Stimulated activated naive B cell treated with anti-CD40 and anti-IgM and Interleukin-4, amounts not matched to agents 10 μg/mL and 1 μg/mL and 100 μg/mL, for 72 hours (primary cell): ENCODE results near the gene EGR2.
"Not testable (repeated sequence)": the region's sequence is repeated elsewhere in the genome, so short reads cannot be mapped to it uniquely, and the experiment has no call there.

Source experiments
- ATAC-seq, 2 donors: fragments of 150-1000 bp; cut with Tn5 transposase; replicated peaks; 2 replicates each; pipeline ENCODE4 v1.10.0; 2021; ENCODE audit warnings: moderate library complexity in 1 of 2
- DNase-seq: peaks from one replicate; pipeline ENCODE4 v3.0.0; 2021
- H3K27ac Mint-ChIP-seq: one replicate; pipeline ENCODE4 v1.8.0; 2022; ENCODE audit warnings: mild to moderate bottlenecking, mixed read lengths
- H3K27me3 Mint-ChIP-seq, 2 donors: one replicate each; pipeline ENCODE4 v1.8.0; 2022; ENCODE audit warnings: mixed read lengths in 2 of 2
- H3K36me3 Mint-ChIP-seq, 2 donors: one replicate each; pipeline ENCODE4 v1.8.0; 2022; ENCODE audit warnings: mixed read lengths in 2 of 2, mild to moderate bottlenecking in 1 of 2
- H3K4me1 Mint-ChIP-seq, 2 donors: one replicate each; pipeline ENCODE4 v1.8.0; 2022; ENCODE audit warnings: mixed read lengths in 2 of 2, mild to moderate bottlenecking in 1 of 2
- H3K4me3 Mint-ChIP-seq, 2 donors: one replicate each; pipeline ENCODE4 v1.8.0; 2022; ENCODE audit warnings: mild to moderate bottlenecking in 2 of 2, mixed read lengths in 2 of 2, moderate library complexity in 1 of 2
- H3K9me3 Mint-ChIP-seq, 2 donors: one replicate each; pipeline ENCODE4 v1.8.0; 2022; ENCODE audit warnings: mixed read lengths in 2 of 2, mild to moderate bottlenecking in 1 of 2

Gene EGR2

DNA sequence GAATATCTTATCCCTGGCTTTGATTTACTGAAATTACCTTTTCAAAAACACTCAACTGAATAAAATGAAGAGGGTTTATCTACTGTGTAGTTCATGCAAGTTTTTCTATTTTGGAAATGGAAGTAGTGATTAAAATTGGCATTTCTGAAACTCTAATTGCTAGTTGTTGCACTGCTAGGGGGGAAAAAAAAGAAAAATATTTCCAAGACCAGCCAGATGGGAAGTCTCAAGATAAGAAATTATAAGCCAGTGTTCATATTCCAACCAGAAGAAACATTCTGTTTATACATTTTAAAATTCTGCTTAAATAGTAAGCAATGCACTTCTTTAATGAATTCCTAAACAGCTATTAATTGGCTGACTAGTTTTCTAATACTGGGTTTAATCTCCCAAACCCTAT is 21.1 kb downstream of the EGR2 start:
- no peak overlapping the region for H3K4me3 Mint-ChIP-seq
- H3K4me1 Mint-ChIP-seq = no peaks in the 10 kb centered on the region
- ATAC-seq = no peak

GRCh38 chr10:62794306-62794705 is 21.9 kb downstream of the EGR2 start:
- H3K4me3 Mint-ChIP-seq = no peak overlapping the region
- ATAC-seq = no peak
- no peak overlapping the region for H3K27ac Mint-ChIP-seq
- no peaks in the 10 kb centered on the region for H3K9me3 Mint-ChIP-seq
- no peaks in the 10 kb centered on the region for H3K36me3 Mint-ChIP-seq
- DNase-seq = no peak
- H3K27me3 Mint-ChIP-seq = peaks cover 13 to 15% of the 10 kb centered on the region in 2 donors
- peaks cover 0 to 4% of the 10 kb centered on the region in 2 donors for H3K4me1 Mint-ChIP-seq

More for the DNA sequence above, 21.1 kb downstream of the EGR2 start:
- DNase-seq = no peak
- no peaks in the 10 kb centered on the region for H3K36me3 Mint-ChIP-seq
- H3K9me3 Mint-ChIP-seq = no peaks in the 10 kb centered on the region
- no peak overlapping the region for H3K27ac Mint-ChIP-seq
- peaks cover 13 to 15% of the 10 kb centered on the region in 2 donors for H3K27me3 Mint-ChIP-seq

- Mint-ChIP-seq H3K9me3 (no peaks in the 10 kb centered on the region), H3K27ac (no peak overlapping the region), H3K4me3 (no peak overlapping the region), H3K36me3 (no peaks in the 10 kb centered on the region), H3K4me1 (peaks cover 0 to 4% of the 10 kb centered on the region in 2 donors), H3K27me3 (peaks cover 6 to 9% of the 10 kb centered on the region in 2 donors)
- no peak for ATAC-seq
- DNase-seq = no peak
These were observed 23.9 kb downstream of the EGR2 start for GRCh38 chr10:62792261-62792660.

DNA sequence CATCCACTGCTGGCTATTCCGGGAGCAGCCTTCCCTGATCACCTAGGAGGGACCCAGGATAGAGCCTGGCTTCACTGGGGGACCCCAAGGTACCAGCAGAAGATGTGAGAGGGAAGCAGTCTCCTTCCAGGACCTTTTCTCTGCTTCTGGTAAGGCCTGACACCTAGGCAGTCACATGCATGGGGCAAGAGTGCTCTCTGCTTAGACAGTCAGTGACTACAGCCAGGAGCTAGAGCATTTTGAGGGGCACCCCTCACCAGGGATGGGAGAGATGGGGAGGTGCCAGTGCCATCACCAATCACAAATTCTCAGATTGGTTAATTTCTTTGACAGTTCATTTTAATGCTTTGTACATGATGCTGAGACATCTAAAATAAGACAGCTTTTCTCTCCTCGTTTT is 25.6 kb downstream of the EGR2 start:
- no peaks in the 10 kb centered on the region for H3K36me3 Mint-ChIP-seq
- no peak for DNase-seq
- H3K27me3 Mint-ChIP-seq = no peaks in the 10 kb centered on the region
- no peak for ATAC-seq
- H3K27ac Mint-ChIP-seq = no peak overlapping the region
- H3K4me1 Mint-ChIP-seq = peaks cover 0 to 5% of the 10 kb centered on the region in 2 donors
- H3K4me3 Mint-ChIP-seq = no peak overlapping the region
- peaks cover 0 to 2% of the 10 kb centered on the region in 2 donors for H3K9me3 Mint-ChIP-seq

- peaks cover 3 to 4% of the 10 kb centered on the region in 2 donors for H3K36me3 Mint-ChIP-seq
- peaks cover 0 to 5% of the 10 kb centered on the region in 2 donors for H3K4me1 Mint-ChIP-seq
- no peak overlapping the region for H3K4me3 Mint-ChIP-seq
- no peaks in the 10 kb centered on the region for H3K27me3 Mint-ChIP-seq
- DNase-seq (no peak), ATAC-seq (no peak)
- H3K27ac Mint-ChIP-seq = peak overlapping the region; percentile 47
- H3K9me3 Mint-ChIP-seq = peaks cover 4 to 5% of the 10 kb centered on the region in 2 donors
These were observed 26.1 kb downstream of the EGR2 start for GRCh38 chr10:62790019-62790555.

- H3K36me3 Mint-ChIP-seq = peaks cover 12 to 13% of the 10 kb centered on the region in 2 donors
- no peak for ATAC-seq
- H3K4me1 Mint-ChIP-seq = peaks cover 0 to 5% of the 10 kb centered on the region in 2 donors
- H3K4me3 Mint-ChIP-seq = no peak overlapping the region
- no peak overlapping the region for H3K27ac Mint-ChIP-seq
- no peaks in the 10 kb centered on the region for H3K27me3 Mint-ChIP-seq
- DNase-seq = no peak
- peaks cover 13% of the 10 kb centered on the region in 2 donors for H3K9me3 Mint-ChIP-seq
These were observed 27.2 kb downstream of the EGR2 start for GRCh38 chr10:62788861-62789467.

DNA sequence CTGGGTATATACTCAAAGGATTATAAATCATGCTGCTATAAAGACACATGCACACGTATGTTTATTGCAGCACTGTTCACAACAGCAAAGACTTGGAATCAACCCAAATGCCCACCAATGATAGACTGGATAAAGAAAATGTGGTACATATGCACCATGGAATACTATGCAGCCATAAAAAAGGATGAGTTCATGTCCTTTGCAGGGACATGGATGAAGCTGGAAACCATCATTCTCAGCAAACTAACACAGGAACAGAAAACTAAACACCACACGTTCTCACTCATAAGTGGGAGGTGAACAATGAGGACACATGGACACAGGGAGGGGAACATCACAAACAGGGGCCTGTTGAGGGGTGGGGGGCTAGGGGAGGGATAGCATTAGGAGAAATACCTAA is 27.9 kb downstream of the EGR2 start:
- DNase-seq, H3K27ac Mint-ChIP-seq, H3K4me1 Mint-ChIP-seq, H3K4me3 Mint-ChIP-seq, H3K27me3 Mint-ChIP-seq, ATAC-seq: not testable (repeated sequence)
- Mint-ChIP-seq H3K9me3 (peaks cover 15 to 19% of the 10 kb centered on the region in 2 donors), H3K36me3 (peaks cover 17 to 19% of the 10 kb centered on the region in 2 donors)

DNA sequence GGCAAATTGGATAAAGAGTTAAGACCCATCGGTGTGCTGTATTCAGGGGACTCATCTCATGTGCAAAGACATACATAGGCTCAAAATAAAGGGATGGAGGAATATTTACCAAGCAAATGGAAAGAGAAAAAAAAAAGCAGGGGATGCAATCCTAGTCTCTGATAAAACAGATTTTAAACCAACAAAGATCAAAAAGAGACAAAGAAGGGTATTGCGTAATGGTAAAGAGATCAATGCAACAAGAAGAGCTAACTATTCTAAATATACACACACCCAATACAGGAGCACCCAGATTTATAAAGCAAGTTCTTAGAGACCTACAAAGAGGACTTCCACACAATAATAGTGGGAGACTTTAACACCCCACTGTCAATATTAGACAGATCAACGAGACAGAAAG is 31.6 kb downstream of the EGR2 start:
- not testable (repeated sequence) for DNase-seq, ATAC-seq, H3K27ac Mint-ChIP-seq, H3K4me3 Mint-ChIP-seq, H3K27me3 Mint-ChIP-seq
- Mint-ChIP-seq H3K9me3 (peaks cover 17 to 19% of the 10 kb centered on the region in 2 donors), H3K4me1 (peaks cover 21 to 30% of the 10 kb centered on the region in 2 donors), H3K36me3 (peaks cover 17 to 23% of the 10 kb centered on the region in 2 donors)

DNA sequence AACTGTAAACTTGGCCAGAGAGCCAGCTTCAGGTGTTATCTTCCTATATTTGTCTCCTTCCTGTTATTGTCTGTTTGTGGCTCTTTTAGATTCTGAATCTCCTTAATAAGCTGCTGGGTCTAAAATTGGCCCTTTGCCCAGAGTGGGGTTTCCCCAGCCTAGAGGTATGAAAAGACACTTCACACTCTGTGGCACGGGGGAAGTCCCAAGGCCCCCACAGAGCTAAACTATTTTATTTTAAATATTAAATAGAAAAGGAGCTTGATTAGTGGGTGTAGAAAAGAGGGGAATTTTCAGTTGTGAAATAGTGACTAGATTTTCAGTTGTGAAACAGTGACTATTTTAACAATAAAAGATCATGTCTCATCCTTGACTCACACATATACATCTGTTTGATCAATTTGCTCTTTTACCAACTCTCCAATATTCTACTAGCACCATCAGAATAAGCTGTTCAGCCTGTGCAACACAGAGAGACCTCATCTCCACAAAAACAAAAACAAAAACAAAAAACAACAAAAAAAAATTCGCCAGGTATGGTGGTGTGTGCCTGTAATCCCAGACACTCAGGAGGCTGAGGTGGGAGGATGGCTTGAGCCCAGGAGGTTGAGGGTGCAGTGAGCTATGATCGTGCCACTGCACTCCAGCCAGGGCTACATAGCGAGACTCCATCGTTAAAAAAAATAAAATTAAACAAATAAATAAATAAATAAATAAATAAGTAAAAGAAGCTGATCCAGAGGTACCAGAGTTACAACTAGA is 36.5 kb downstream of the EGR2 start:
- Mint-ChIP-seq H3K27ac (peak overlapping the region; percentile 76), H3K4me3 (peak overlapping the region; percentile 0 to 26), H3K9me3 (peaks cover 8 to 12% of the 10 kb centered on the region in 2 donors), H3K27me3 (no peaks in the 10 kb centered on the region), H3K36me3 (peaks cover 9 to 15% of the 10 kb centered on the region in 2 donors), H3K4me1 (peaks cover 38 to 71% of the 10 kb centered on the region in 2 donors)
- DNase-seq (peak; percentile 84), ATAC-seq (peak; percentile 95 to 96)

DNA sequence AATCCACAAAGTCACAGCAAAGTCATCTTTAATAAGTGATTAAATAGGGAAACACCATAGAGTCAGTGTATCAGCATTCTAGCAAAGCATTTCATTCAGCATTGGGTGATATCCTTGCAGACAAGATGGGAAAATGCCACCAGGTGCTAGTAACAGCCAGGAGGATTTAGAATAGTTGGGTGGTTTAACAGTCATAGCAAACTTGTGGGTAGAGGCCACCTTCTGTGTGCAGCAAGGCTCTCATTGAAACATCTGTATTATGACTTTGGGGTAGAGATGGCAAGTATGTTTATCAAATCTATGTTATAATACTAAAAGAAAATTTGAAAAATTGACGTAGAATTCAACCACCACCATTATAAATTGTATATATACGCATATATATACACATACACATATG is 38.0 kb downstream of the EGR2 start:
- no peak for DNase-seq
- peak; percentile 53 to 62 for ATAC-seq
- H3K9me3 Mint-ChIP-seq = peaks cover 2 to 4% of the 10 kb centered on the region in 2 donors
- no peaks in the 10 kb centered on the region for H3K27me3 Mint-ChIP-seq
- no peak overlapping the region for H3K27ac Mint-ChIP-seq
- no peak overlapping the region for H3K4me3 Mint-ChIP-seq
- H3K36me3 Mint-ChIP-seq = peaks cover 0 to 8% of the 10 kb centered on the region in 2 donors
- H3K4me1 Mint-ChIP-seq = peaks cover 39 to 78% of the 10 kb centered on the region in 2 donors

GRCh38 chr10:62772186-62772974 is 43.8 kb downstream of the EGR2 start:
- ATAC-seq = peak; percentile 49 to 60
- DNase-seq = no peak
- Mint-ChIP-seq H3K36me3 (peaks cover 0 to 5% of the 10 kb centered on the region in 2 donors), H3K4me3 (peak overlapping the region; percentile 14 to 38), H3K27me3 (no peaks in the 10 kb centered on the region), H3K4me1 (peaks cover 30 to 76% of the 10 kb centered on the region in 2 donors), H3K27ac (peak overlapping the region; percentile 71), H3K9me3 (peaks cover 0 to 10% of the 10 kb centered on the region in 2 donors)

DNA sequence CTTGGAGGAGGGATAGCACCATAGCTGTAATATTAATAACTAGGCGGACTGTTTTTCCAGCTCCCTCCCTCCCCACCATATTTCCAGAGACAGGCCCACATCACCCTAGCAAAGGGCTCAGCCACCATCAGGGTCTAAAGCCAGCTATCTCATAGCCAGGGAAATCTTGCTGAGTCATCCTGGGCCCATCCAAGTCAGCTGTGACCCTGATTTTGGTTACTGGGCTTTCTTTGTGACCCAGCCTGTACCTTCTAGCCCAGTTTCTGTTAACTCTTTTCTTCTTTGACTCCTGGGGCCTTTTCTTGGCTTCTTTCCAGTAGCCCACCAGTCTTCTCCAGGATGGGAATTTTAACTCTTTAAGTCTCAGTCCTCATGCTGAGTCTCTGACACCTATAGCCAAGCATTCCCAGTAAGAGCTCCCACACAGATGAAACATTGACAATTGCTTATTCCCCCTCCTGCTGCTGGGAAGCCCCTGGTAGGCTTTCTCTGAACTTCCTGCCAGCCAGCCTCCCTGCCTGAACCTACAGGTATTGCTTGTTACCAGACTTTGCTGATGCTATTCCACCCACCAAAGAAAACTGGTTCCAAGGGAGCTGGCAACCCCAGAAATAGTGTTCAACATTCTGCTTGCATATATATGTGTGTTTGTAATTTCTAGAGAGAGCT is 46.5 kb downstream of the EGR2 start:
- ATAC-seq (peak in 1 of 2 donors; percentile 64), DNase-seq (no peak)
- Mint-ChIP-seq H3K27me3 (no peaks in the 10 kb centered on the region), H3K9me3 (peaks cover 0 to 10% of the 10 kb centered on the region in 2 donors), H3K4me3 (no peak overlapping the region), H3K4me1 (peaks cover 25 to 60% of the 10 kb centered on the region in 2 donors), H3K36me3 (peaks cover 0 to 5% of the 10 kb centered on the region in 2 donors), H3K27ac (peak overlapping the region; percentile 83)

DNA sequence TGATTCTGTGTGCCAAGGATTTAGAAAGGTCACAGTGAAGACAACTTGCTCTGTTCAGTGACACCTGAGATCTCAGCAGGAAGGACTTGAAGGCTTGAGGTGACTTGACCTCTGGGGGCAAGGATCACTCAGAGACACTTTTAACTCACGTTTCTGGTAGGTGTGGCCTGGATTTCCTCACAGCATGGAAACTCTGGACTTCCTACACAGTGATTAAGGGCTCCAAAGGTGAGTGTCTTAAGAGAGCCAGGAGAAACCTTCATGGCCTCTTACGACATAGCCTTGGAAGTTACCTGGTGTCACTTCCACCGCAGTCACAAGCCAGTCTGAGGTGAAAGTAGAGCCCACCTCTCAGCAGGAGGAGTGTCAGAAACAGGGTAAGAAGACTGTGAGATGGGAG is 49.8 kb downstream of the EGR2 start:
- Mint-ChIP-seq H3K27me3 (no peaks in the 10 kb centered on the region), H3K27ac (no peak overlapping the region), H3K4me1 (peaks cover 21 to 40% of the 10 kb centered on the region in 2 donors), H3K4me3 (no peak overlapping the region), H3K36me3 (no peaks in the 10 kb centered on the region), H3K9me3 (peaks cover 0 to 6% of the 10 kb centered on the region in 2 donors)
- no peak for DNase-seq
- ATAC-seq = no peak
